ENCODE measurements around the gene MAP2K1. TPM values are rescaled to one million over a fixed set of nuclear protein-coding genes. Genes with fewer than 3 reads are reported as not detected.

Gene MAP2K1
- total RNA-seq, 1 donor: 25.8 TPM

DNA sequence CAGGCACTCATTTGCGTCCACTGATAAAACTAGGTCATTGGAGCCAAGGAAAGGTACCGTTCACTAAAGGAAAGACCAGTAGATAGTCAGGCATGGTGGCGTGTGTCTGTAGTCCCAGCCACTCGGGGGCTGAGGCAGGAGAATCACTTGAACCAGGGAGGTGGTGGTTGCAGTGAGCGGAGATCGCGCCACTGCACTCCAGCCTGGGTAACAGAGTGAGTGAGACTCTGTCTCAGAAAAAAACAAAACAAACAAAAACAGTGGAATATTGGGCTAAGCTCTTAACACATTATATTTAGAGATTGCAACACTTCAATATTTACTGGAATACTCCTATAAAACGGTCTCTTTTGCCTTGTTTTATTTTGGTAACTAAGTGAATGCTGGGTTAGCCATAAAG is 17.4 kb downstream of the MAP2K1 start:
- Histone ChIP-seq H3K27me3 (ENCODE audit: insufficient read depth, low read length) (no peaks in the 10 kb centered on the region), H3K4me1 (ENCODE audit: insufficient read depth, low read length) (peaks cover 59% of the 10 kb centered on the region), H3K9me3 (ENCODE audit: low read depth, low read length) (no peaks in the 10 kb centered on the region), H3K4me3 (ENCODE audit: low read length) (no peak overlapping the region)

DNA sequence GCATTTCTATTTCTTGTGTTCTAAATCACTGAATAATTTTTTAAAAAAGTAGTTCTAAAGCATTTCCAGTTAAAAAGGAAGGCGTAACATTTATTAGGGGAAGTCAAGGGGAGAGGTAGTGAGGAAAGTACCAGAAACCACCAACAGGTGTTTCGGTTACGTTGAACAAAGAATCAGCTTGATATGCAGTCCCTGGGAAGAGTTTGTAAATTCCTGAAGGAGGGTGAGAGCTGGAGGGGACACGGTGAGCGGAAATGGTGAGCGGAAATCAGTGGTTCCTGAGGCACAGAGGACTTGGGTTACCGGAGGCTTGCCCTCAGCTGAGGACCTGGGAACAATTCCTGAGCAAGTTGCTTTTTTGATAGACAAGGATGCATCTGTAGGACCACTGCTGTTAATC is 17.8 kb downstream of the MAP2K1 start:
- peaks cover 63% of the 10 kb centered on the region for H3K4me1 ChIP-seq (ENCODE audit: insufficient read depth, low read length)
- H3K4me3 ChIP-seq (ENCODE audit: low read length): no peak overlapping the region
- H3K9me3 ChIP-seq (ENCODE audit: low read depth, low read length): no peaks in the 10 kb centered on the region

GRCh38 chr15:66405007-66405406 is 18.3 kb downstream of the MAP2K1 start:
- Histone ChIP-seq H3K27me3 (ENCODE audit: insufficient read depth, low read length) (no peaks in the 10 kb centered on the region), H3K9me3 (ENCODE audit: low read depth, low read length) (no peaks in the 10 kb centered on the region), H3K4me3 (ENCODE audit: low read length) (no peak overlapping the region), H3K4me1 (ENCODE audit: insufficient read depth, low read length) (peaks cover 68% of the 10 kb centered on the region)

More for the DNA sequence above, 17.8 kb downstream of the MAP2K1 start:
- no peaks in the 10 kb centered on the region for H3K27me3 ChIP-seq (ENCODE audit: insufficient read depth, low read length)

- no peak overlapping the region for H3K4me3 ChIP-seq (ENCODE audit: low read length)
- H3K27me3 ChIP-seq (ENCODE audit: insufficient read depth, low read length): no peaks in the 10 kb centered on the region
- H3K4me1 ChIP-seq (ENCODE audit: insufficient read depth, low read length): peaks cover 68% of the 10 kb centered on the region
Observed at GRCh38 chr15:66405615-66406014, 18.9 kb downstream of the MAP2K1 start.

DNA sequence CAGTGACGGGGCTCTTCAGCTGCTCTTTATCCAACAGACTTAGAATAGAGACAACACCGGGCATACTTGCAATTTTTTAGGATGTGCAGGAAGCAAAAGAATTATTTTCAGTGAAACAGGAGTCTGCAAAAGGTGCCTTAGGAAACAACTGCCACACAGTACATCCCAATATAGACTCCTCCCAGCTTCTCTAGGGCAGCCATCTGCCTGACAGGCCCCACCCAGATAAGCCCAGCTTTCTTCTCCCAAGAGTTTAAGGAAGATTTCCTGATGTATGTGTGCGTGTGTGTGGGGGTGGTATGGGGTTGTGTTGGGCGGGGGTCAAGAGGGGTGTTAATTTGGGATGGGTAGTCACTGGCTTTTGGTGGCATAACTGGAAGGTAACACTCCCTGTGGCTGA is 21.5 kb downstream of the MAP2K1 start:
- Histone ChIP-seq H3K9me3 (ENCODE audit: low read depth, low read length) (no peaks in the 10 kb centered on the region), H3K27me3 (ENCODE audit: insufficient read depth, low read length) (no peaks in the 10 kb centered on the region), H3K4me3 (ENCODE audit: low read length) (no peak overlapping the region), H3K4me1 (ENCODE audit: insufficient read depth, low read length) (peaks cover 75% of the 10 kb centered on the region)

More at GRCh38 chr15:66405615-66406014, 18.9 kb downstream of the MAP2K1 start:
- no peaks in the 10 kb centered on the region for H3K9me3 ChIP-seq (ENCODE audit: low read depth, low read length)

DNA sequence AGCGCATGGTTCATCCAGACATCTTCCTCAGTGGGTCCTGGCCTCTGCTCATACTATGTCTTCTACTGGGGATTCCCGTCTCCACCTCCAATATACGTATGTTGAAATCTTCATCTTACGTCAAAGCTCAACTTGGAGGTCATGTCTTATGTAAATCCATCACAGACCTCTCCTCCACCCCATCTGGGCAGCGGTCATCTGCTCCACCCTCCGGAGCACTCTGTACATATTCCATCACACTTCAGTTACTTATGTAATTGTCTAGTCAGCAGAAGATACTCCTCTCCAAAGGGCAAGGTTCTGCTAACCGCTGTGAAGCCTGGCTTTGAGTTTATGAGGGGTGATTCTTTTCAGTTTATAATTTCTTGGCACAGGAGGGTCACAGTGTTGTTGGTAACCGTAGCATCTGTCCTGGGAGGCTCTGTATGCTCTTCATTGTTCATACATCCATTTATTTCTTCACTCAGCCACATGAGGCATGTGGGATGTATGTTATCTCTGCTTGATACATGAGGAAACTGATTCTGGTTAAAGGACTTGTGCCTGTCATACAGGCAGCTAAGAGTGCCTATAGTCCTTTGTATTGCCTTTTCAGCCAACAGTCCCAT is 22.1 kb downstream of the MAP2K1 start:
- peaks cover 70% of the 10 kb centered on the region for H3K4me1 ChIP-seq (ENCODE audit: insufficient read depth, low read length)
- no peak overlapping the region for H3K4me3 ChIP-seq (ENCODE audit: low read length)
- no peaks in the 10 kb centered on the region for H3K9me3 ChIP-seq (ENCODE audit: low read depth, low read length)
- H3K27me3 ChIP-seq (ENCODE audit: insufficient read depth, low read length): no peaks in the 10 kb centered on the region

GRCh38 chr15:66409565-66410108 is 22.9 kb downstream of the MAP2K1 start:
- no peaks in the 10 kb centered on the region for H3K9me3 ChIP-seq (ENCODE audit: low read depth, low read length)
- peaks cover 61% of the 10 kb centered on the region for H3K4me1 ChIP-seq (ENCODE audit: insufficient read depth, low read length)
- no peaks in the 10 kb centered on the region for H3K27me3 ChIP-seq (ENCODE audit: insufficient read depth, low read length)
- no peak overlapping the region for H3K4me3 ChIP-seq (ENCODE audit: low read length)

- Histone ChIP-seq H3K9me3 (ENCODE audit: low read depth, low read length) (no peaks in the 10 kb centered on the region), H3K27me3 (ENCODE audit: insufficient read depth, low read length) (no peaks in the 10 kb centered on the region), H3K4me1 (ENCODE audit: insufficient read depth, low read length) (peaks cover 50% of the 10 kb centered on the region), H3K4me3 (ENCODE audit: low read length) (no peak overlapping the region)
Observed at GRCh38 chr15:66411190-66411589, 24.5 kb downstream of the MAP2K1 start.

GRCh38 chr15:66412220-66412619 is 25.5 kb downstream of the MAP2K1 start:
- H3K4me1 ChIP-seq (ENCODE audit: insufficient read depth, low read length): peaks cover 51% of the 10 kb centered on the region

DNA sequence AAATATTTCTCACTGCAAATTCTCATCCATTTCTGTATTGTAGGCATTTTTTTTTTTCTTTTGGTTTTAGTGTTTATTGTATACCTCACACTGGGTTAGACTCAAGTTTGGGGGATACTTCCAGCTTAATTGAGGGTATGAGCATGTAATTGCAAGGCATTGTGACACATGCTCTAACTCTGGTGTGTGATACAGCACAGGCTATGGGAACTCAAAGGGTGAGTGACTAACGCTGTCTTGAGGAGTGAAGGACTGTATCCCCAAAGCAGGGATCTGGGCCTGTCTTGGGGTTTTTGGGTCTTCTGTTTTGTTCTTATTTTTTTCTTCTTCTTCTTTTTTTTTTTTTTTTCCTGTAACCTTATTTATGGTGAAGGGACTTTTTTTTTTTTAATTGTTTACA is 26.9 kb downstream of the MAP2K1 start:
- Histone ChIP-seq H3K4me3 (ENCODE audit: low read length) (no peak overlapping the region), H3K27me3 (ENCODE audit: insufficient read depth, low read length) (no peaks in the 10 kb centered on the region), H3K9me3 (ENCODE audit: low read depth, low read length) (no peaks in the 10 kb centered on the region), H3K4me1 (ENCODE audit: insufficient read depth, low read length) (peaks cover 56% of the 10 kb centered on the region)

More at GRCh38 chr15:66412220-66412619, 25.5 kb downstream of the MAP2K1 start:
- H3K4me3 ChIP-seq (ENCODE audit: low read length): no peak overlapping the region
- H3K27me3 ChIP-seq (ENCODE audit: insufficient read depth, low read length): no peaks in the 10 kb centered on the region
- H3K9me3 ChIP-seq (ENCODE audit: low read depth, low read length): no peaks in the 10 kb centered on the region

DNA sequence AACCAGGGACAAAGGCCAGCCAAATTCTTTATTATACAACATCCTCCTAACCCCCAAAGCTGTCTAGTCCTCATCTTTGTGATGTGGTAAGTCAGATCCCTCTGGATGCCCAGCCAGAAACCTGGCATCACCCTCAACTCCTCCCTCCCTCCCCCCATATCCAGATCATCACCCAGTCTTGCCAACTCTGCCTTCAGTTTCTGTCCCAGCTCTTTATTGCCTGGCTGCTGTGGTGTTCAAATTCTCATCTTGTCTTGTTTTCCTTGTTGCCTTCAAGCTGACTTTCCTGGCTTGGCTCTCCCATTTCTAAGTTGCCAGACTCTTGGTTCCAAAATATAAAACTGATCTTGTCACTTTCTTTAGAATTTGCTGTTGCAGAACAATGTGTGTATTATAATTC is 28.6 kb downstream of the MAP2K1 start:
- Histone ChIP-seq H3K27me3 (ENCODE audit: insufficient read depth, low read length) (no peaks in the 10 kb centered on the region), H3K9me3 (ENCODE audit: low read depth, low read length) (no peaks in the 10 kb centered on the region), H3K4me1 (ENCODE audit: insufficient read depth, low read length) (peaks cover 38% of the 10 kb centered on the region), H3K4me3 (ENCODE audit: low read length) (no peak overlapping the region)

DNA sequence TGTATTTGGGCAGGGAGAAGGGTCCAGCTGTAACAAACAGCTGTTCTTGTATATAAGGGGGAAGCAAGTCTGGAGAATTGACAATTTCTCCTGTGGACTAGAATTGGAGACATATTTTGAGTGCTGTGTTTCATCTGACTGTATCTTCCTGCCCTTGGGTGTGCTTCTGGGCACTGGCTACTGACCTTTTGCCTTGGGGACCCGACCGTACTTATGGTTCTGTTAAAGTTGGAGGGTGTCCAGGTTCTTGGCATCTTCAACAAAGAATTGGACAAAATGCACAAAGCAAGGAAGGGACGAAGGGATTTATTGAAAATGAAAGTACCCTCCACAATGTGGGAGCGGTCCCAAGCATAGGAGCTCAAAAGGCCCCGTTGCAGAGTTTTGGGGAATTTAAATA is 31.0 kb downstream of the MAP2K1 start:
- Histone ChIP-seq H3K9me3 (ENCODE audit: low read depth, low read length) (no peaks in the 10 kb centered on the region), H3K4me1 (ENCODE audit: insufficient read depth, low read length) (peaks cover 15% of the 10 kb centered on the region), H3K27me3 (ENCODE audit: insufficient read depth, low read length) (no peaks in the 10 kb centered on the region), H3K4me3 (ENCODE audit: low read length) (no peak overlapping the region)

GRCh38 chr15:66419471-66419870 is 32.8 kb downstream of the MAP2K1 start:
- Histone ChIP-seq H3K4me3 (ENCODE audit: low read length) (no peak overlapping the region), H3K9me3 (ENCODE audit: low read depth, low read length) (no peaks in the 10 kb centered on the region), H3K4me1 (ENCODE audit: insufficient read depth, low read length) (peaks cover 22% of the 10 kb centered on the region), H3K27me3 (ENCODE audit: insufficient read depth, low read length) (no peaks in the 10 kb centered on the region)

DNA sequence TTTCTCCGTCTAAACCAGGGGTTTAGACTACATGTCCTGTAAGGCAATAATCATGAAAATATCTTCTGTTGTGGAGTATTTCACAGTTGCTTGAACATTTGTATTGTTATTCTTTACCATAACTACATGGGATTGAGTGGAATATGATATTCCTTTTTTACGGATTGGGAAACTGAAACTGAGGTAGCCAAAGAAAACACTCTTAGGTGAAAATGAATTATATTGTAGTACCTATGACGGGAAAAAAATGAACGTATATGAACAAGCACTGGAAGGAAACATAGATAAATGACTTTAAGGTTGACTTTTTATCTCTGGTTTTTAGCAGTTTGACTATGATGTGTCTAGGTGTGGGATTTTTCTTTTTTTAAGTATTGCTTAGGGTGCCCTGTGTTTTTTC is 35.6 kb downstream of the MAP2K1 start:
- Histone ChIP-seq H3K27me3 (ENCODE audit: insufficient read depth, low read length) (no peaks in the 10 kb centered on the region), H3K9me3 (ENCODE audit: low read depth, low read length) (no peaks in the 10 kb centered on the region), H3K4me3 (ENCODE audit: low read length) (no peak overlapping the region)

GRCh38 chr15:66423149-66423548 is 36.4 kb downstream of the MAP2K1 start:
- Histone ChIP-seq H3K4me1 (ENCODE audit: insufficient read depth, low read length) (peaks cover 27% of the 10 kb centered on the region), H3K9me3 (ENCODE audit: low read depth, low read length) (no peaks in the 10 kb centered on the region), H3K4me3 (ENCODE audit: low read length) (no peak overlapping the region), H3K27me3 (ENCODE audit: insufficient read depth, low read length) (no peaks in the 10 kb centered on the region)

More for the DNA sequence above, 35.6 kb downstream of the MAP2K1 start:
- H3K4me1 ChIP-seq (ENCODE audit: insufficient read depth, low read length): peaks cover 29% of the 10 kb centered on the region

- no peaks in the 10 kb centered on the region for H3K9me3 ChIP-seq (ENCODE audit: low read depth, low read length)
- H3K4me3 ChIP-seq (ENCODE audit: low read length): no peak overlapping the region
- H3K4me1 ChIP-seq (ENCODE audit: insufficient read depth, low read length): peaks cover 39% of the 10 kb centered on the region
- H3K27me3 ChIP-seq (ENCODE audit: insufficient read depth, low read length): no peaks in the 10 kb centered on the region
Observed at GRCh38 chr15:66424963-66425612, 38.4 kb downstream of the MAP2K1 start.
